Astrocyte (in vitro differentiated cells and primary cell): ENCODE measurements around the gene KCTD15. TPM values are rescaled to one million over a fixed set of nuclear protein-coding genes. Genes with fewer than 3 reads are reported as not detected.

Experiments used
- DNase-seq: peaks from one replicate; pipeline ENCODE4 v3.0.0-alpha.2; 2010; ENCODE audit warnings: low read depth
- FAIRE-seq: peaks from 2 replicates; lab custom pipeline; 2011; peaks lifted over from hg19 to GRCh38; lab: Jason Lieb, UNC
- H2AFZ ChIP-seq: 2 replicates; pipeline ENCODE4 v1.6.0; 2012; ENCODE audit warnings: low read depth, low read length, inconsistent platforms
- H3K27ac ChIP-seq: 2 replicates; pipeline ENCODE4 v1.5.1; 2011; ENCODE audit warnings: low read depth, low read length, inconsistent platforms
- H3K27me3 ChIP-seq: 2 replicates; pipeline ENCODE4 v1.6.0; 2011; ENCODE audit warnings: low read length, inconsistent platforms; ENCODE audit not compliant: insufficient read depth
- H3K36me3 ChIP-seq: 2 replicates; pipeline ENCODE4 v1.5.1; 2011; ENCODE audit warnings: low read length, inconsistent platforms; ENCODE audit not compliant: insufficient read depth
- H3K4me1 ChIP-seq: 2 replicates; pipeline ENCODE4 v1.5.1; 2011; ENCODE audit warnings: low read length, inconsistent platforms; ENCODE audit not compliant: insufficient read depth
- H3K4me2 ChIP-seq: 2 replicates; pipeline ENCODE4 v1.6.0; 2012; ENCODE audit warnings: low read length, inconsistent platforms
- H3K4me3 ChIP-seq: 2 replicates; pipeline ENCODE4 v1.5.1; 2011; ENCODE audit warnings: low read depth, mild to moderate bottlenecking, low read length, inconsistent platforms; ENCODE audit not compliant: insufficient read depth
- H3K79me2 ChIP-seq: 2 replicates; pipeline ENCODE4 v1.6.0; 2012; ENCODE audit warnings: mild to moderate bottlenecking, low read length, inconsistent platforms; ENCODE audit not compliant: insufficient read depth
- H3K9ac ChIP-seq: 2 replicates; pipeline ENCODE4 v1.6.0; 2012; ENCODE audit warnings: mild to moderate bottlenecking, low read length, inconsistent platforms
- H3K9me3 ChIP-seq: 2 replicates; pipeline ENCODE4 v1.5.1; 2012; ENCODE audit warnings: low read depth, mild to moderate bottlenecking, low read length, inconsistent platforms; ENCODE audit not compliant: insufficient read depth
- H4K20me1 ChIP-seq: 2 replicates; pipeline ENCODE4 v1.6.0; 2012; ENCODE audit warnings: low read length, inconsistent platforms; ENCODE audit not compliant: insufficient read depth
- H3K27ac Mint-ChIP-seq: one replicate; pipeline ENCODE4 v1.8.0; 2021; ENCODE audit warnings: mild to moderate bottlenecking, mixed read lengths; ENCODE audit not compliant: unreplicated experiment
- H3K27me3 Mint-ChIP-seq: one replicate; pipeline ENCODE4 v1.8.0; 2021; ENCODE audit warnings: low read depth, mixed read lengths; ENCODE audit not compliant: unreplicated experiment
- H3K36me3 Mint-ChIP-seq: one replicate; pipeline ENCODE4 v1.8.0; 2021; ENCODE audit warnings: low read depth, mixed read lengths; ENCODE audit not compliant: unreplicated experiment
- H3K4me1 Mint-ChIP-seq: one replicate; pipeline ENCODE4 v1.8.0; 2021; ENCODE audit warnings: low read depth, mixed read lengths; ENCODE audit not compliant: unreplicated experiment
- H3K4me3 Mint-ChIP-seq: one replicate; pipeline ENCODE4 v1.8.0; 2021; ENCODE audit warnings: mild to moderate bottlenecking, moderate library complexity, mixed read lengths; ENCODE audit not compliant: unreplicated experiment
- H3K9me3 Mint-ChIP-seq: one replicate; pipeline ENCODE4 v1.8.0; 2021; ENCODE audit warnings: mild to moderate bottlenecking, mixed read lengths; ENCODE audit not compliant: unreplicated experiment
- CTCF ChIP-seq: IDR thresholded peaks from 2 replicates; pipeline ENCODE4 v1.5.1; 2011; ENCODE audit warnings: low read depth, mild to moderate bottlenecking, inconsistent platforms, low read length, moderate library complexity; ENCODE audit not compliant: insufficient read depth
- EZH2 ChIP-seq: IDR thresholded peaks from 2 replicates; pipeline ENCODE4 v1.6.1; 2012; ENCODE audit warnings: mild to moderate bottlenecking, low read length, inconsistent platforms; ENCODE audit not compliant: insufficient read depth
- total RNA-seq: library from RNA; stranded (reverse); gene quantifications from 2 replicates; pipeline ENCODE4 v1.2.1, GENCODE V29; 2021

KCTD15 gene
- total RNA-seq, 1 donor from 2014 or later = 43.3 TPM

GRCh38 chr19:33775731-33776487 is 20.8 kb upstream of the KCTD15 start:
- no peaks in the 10 kb centered on the region for H3K36me3 ChIP-seq
- H3K27ac ChIP-seq = no peak overlapping the region
- no peak overlapping the region for H3K9ac ChIP-seq
- H3K9me3 ChIP-seq = no peaks in the 10 kb centered on the region
- no peak for FAIRE-seq
- H4K20me1 ChIP-seq = no peaks in the 10 kb centered on the region
- H3K4me3 Mint-ChIP-seq = no peak overlapping the region
- H3K36me3 Mint-ChIP-seq = no peaks in the 10 kb centered on the region
- H3K9me3 Mint-ChIP-seq = no peaks in the 10 kb centered on the region
- TF ChIP-seq CTCF (no peak), EZH2 (no peak)
- peaks cover 5% of the 10 kb centered on the region for H3K4me1 Mint-ChIP-seq
- H3K4me2 ChIP-seq = no peak overlapping the region
- H3K4me3 ChIP-seq = no peak overlapping the region
- no peak overlapping the region for H3K27ac Mint-ChIP-seq
- no peaks in the 10 kb centered on the region for H3K79me2 ChIP-seq
- peaks cover 10% of the 10 kb centered on the region for H3K4me1 ChIP-seq
- DNase-seq = no peak
- peaks cover 6% of the 10 kb centered on the region for H3K27me3 ChIP-seq
- no peak overlapping the region for H2AFZ ChIP-seq
- H3K27me3 Mint-ChIP-seq = peaks cover 51% of the 10 kb centered on the region

GRCh38 chr19:33777351-33777750 is 19.3 kb upstream of the KCTD15 start:
- Histone ChIP-seq H3K4me1 (peaks cover 21% of the 10 kb centered on the region), H3K27me3 (peaks cover 6% of the 10 kb centered on the region), H3K9ac (no peak overlapping the region), H3K4me2 (no peak overlapping the region), H3K27ac (no peak overlapping the region), H4K20me1 (no peaks in the 10 kb centered on the region), H3K36me3 (no peaks in the 10 kb centered on the region), H3K4me3 (no peak overlapping the region), H2AFZ (no peak overlapping the region), H3K9me3 (no peaks in the 10 kb centered on the region), H3K79me2 (no peaks in the 10 kb centered on the region)
- Mint-ChIP-seq H3K36me3 (no peaks in the 10 kb centered on the region), H3K27me3 (peaks cover 48% of the 10 kb centered on the region), H3K9me3 (no peaks in the 10 kb centered on the region), H3K4me3 (no peak overlapping the region), H3K27ac (no peak overlapping the region), H3K4me1 (peaks cover 14% of the 10 kb centered on the region)
- no peak for DNase-seq
- FAIRE-seq = no peak
- TF ChIP-seq EZH2 = no peak
- no peak for TF ChIP-seq CTCF

- Mint-ChIP-seq H3K9me3 (peaks cover 2% of the 10 kb centered on the region), H3K4me3 (no peak overlapping the region), H3K27ac (no peak overlapping the region), H3K36me3 (no peaks in the 10 kb centered on the region), H3K27me3 (peaks cover 47% of the 10 kb centered on the region), H3K4me1 (peaks cover 16% of the 10 kb centered on the region)
- no peaks in the 10 kb centered on the region for H4K20me1 ChIP-seq
- peaks cover 6% of the 10 kb centered on the region for H3K27me3 ChIP-seq
- H2AFZ ChIP-seq = no peak overlapping the region
- H3K9ac ChIP-seq = no peak overlapping the region
- H3K4me3 ChIP-seq = no peak overlapping the region
- TF ChIP-seq CTCF (no peak), EZH2 (no peak)
- peaks cover 22% of the 10 kb centered on the region for H3K4me1 ChIP-seq
- no peaks in the 10 kb centered on the region for H3K9me3 ChIP-seq
- no peak for DNase-seq
- H3K4me2 ChIP-seq = no peak overlapping the region
- no peak overlapping the region for H3K27ac ChIP-seq
- FAIRE-seq = no peak
- H3K36me3 ChIP-seq = no peaks in the 10 kb centered on the region
- H3K79me2 ChIP-seq = no peaks in the 10 kb centered on the region
Measured at GRCh38 chr19:33777753-33778088, 18.9 kb upstream of the KCTD15 start.
